ENCODE data around the gene SHISA5. TPM values are rescaled to one million over a fixed set of nuclear protein-coding genes. Genes with fewer than 3 reads are reported as not detected.

SHISA5 gene
- total RNA-seq, result 86.5 and 110 TPM in 2 replicates

GRCh38 chr3:48504051-48504946 is at the start of gene SHISA5:
TSS of gene SHISA5 (minus strand) at chr3:48504174. CDS start at chr3:48504094, 80 bp downstream.

GRCh38 chr3:48446425-48447193 is 57.4 kb downstream of the SHISA5 start, which contains the start of gene ATRIP:
TSS of gene ATRIP (plus strand) at chr3:48446737. CDS start at chr3:48446846, 109 bp downstream.

GRCh38 chr3:48439820-48440589 is 64.0 kb downstream of the SHISA5 start, which contains the start of the genes CCDC51 and TMA7:
TSS of gene CCDC51 (minus strand) at chr3:48440119. CDS start at chr3:48435128, 4,991 bp downstream.
TSS of gene TMA7 (plus strand) at chr3:48440257. CDS start at chr3:48440297, 40 bp downstream.

GRCh38 chr3:48429960-48430707 is 73.8 kb downstream of the SHISA5 start, which contains the start of gene PLXNB1:
TSS of gene PLXNB1 (minus strand) at chr3:48430086. CDS start at chr3:48424611, 5,475 bp downstream.

Other genes starting within 250 kb of the SHISA5 start
- 35.4 and 49.4 TPM in 2 replicates for gene NME6, start 202.8 kb downstream of the SHISA5 start, total RNA-seq
- not detected in 2 replicates for gene SPINK8, start 170.5 kb downstream of the SHISA5 start, total RNA-seq
- gene FBXW12, start 132.0 kb downstream of the SHISA5 start, total RNA-seq, result not detected in 2 replicates
- 74.7 and 103 TPM in 2 replicates for gene PLXNB1, start 74.1 kb downstream of the SHISA5 start, total RNA-seq
- 38.1 and 86.5 TPM in 2 replicates for gene CCDC51, start 64.1 kb downstream of the SHISA5 start, total RNA-seq
- 153 and 213 TPM in 2 replicates for gene TMA7, start 63.9 kb downstream of the SHISA5 start, total RNA-seq
- gene ATRIP, start 57.4 kb downstream of the SHISA5 start, total RNA-seq, result 3.4 and 7.0 TPM in 2 replicates
- 9.6 and 35.9 TPM in 2 replicates for gene PFKFB4, start 52.6 kb upstream of the SHISA5 start, total RNA-seq
- 6.0 and 8.5 TPM in 2 replicates for gene UCN2, start 59.6 kb upstream of the SHISA5 start, total RNA-seq
- gene COL7A1, start 91.2 kb upstream of the SHISA5 start, total RNA-seq, result 124 and 273 TPM in 2 replicates
- gene UQCRC1, start 105.5 kb upstream of the SHISA5 start, total RNA-seq, result 525 and 769 TPM in 2 replicates
- not detected in 2 replicates for gene TMEM89, start 117.6 kb upstream of the SHISA5 start, total RNA-seq
- gene SLC26A6, start 131.3 kb upstream of the SHISA5 start, total RNA-seq, result 37.5 and 38.6 TPM in 2 replicates
- gene CELSR3, start 158.7 kb upstream of the SHISA5 start, total RNA-seq, result 1.4 and 3.4 TPM in 2 replicates
- 7.9 and 11.8 TPM in 2 replicates for gene NCKIPSD, start 181.7 kb upstream of the SHISA5 start, total RNA-seq
- gene IP6K2, start 213.0 kb upstream of the SHISA5 start, total RNA-seq, result 39.8 and 39.9 TPM in 2 replicates